D721Med (cell line): ENCODE data around the gene IGFBP7.

Source experiments
- DNase-seq: peaks from one replicate; pipeline ENCODE4 v3.0.0; 2011; ENCODE audit warnings: low spot score; ENCODE audit not compliant: insufficient read length
- FAIRE-seq: peaks from 2 replicates; lab custom pipeline; 2011; peaks lifted over from hg19 to GRCh38; lab: Jason Lieb, UNC
- TF ChIP-seq, protein P1 (sequence below): IDR thresholded peaks from 2 replicates; pipeline ENCODE4 v1.5.1; 2012; ENCODE audit warnings: mild to moderate bottlenecking, control low read depth; ENCODE audit not compliant: insufficient read depth; ENCODE audit errors: missing control alignments

IGFBP7 gene

DNA sequence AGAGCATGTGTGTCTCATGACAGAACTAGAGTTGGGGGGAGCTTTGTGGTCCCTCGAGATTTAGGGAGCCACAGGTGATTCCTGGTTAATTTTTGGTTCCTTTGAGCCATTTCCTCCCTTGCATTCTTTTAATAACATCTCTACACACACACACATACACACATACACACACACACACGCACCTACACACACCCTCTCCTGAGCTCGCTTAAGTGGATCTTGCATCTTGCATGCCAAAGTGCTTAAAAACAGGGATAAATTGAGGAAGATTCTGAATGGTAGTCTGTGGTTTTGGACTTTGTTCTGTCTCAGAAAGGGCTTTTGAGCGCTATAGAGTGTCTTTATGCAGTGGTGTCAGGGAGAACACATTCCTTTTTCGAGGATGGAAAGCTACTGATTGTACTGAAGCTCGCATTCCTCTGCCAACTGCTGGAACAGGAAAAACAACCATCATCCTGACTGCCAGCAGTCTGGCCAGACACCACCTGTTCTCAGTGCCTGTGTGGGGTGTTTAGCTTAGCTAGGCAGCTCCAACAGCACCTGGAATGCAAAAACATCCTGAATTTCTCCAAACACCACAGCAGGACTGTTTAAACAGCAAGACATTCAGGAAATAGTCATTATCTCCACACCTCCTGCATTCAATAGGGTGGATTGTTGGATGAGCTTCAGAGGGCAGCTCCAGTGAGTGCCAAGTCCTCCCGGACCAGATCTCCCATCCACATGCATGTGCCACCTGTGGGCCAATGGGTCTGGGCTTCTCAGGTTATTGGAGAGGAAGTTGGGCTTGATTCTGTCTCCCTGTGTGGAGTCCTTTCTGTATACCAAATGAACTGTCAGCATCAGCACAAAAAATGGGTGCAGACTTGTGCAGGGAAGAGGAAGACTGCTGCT, 21.9 kb upstream of the IGFBP7 start:
- FAIRE-seq (no peak), DNase-seq (no peak)
- TF ChIP-seq, protein P1, sequence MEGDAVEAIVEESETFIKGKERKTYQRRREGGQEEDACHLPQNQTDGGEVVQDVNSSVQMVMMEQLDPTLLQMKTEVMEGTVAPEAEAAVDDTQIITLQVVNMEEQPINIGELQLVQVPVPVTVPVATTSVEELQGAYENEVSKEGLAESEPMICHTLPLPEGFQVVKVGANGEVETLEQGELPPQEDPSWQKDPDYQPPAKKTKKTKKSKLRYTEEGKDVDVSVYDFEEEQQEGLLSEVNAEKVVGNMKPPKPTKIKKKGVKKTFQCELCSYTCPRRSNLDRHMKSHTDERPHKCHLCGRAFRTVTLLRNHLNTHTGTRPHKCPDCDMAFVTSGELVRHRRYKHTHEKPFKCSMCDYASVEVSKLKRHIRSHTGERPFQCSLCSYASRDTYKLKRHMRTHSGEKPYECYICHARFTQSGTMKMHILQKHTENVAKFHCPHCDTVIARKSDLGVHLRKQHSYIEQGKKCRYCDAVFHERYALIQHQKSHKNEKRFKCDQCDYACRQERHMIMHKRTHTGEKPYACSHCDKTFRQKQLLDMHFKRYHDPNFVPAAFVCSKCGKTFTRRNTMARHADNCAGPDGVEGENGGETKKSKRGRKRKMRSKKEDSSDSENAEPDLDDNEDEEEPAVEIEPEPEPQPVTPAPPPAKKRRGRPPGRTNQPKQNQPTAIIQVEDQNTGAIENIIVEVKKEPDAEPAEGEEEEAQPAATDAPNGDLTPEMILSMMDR = no peak

DNA sequence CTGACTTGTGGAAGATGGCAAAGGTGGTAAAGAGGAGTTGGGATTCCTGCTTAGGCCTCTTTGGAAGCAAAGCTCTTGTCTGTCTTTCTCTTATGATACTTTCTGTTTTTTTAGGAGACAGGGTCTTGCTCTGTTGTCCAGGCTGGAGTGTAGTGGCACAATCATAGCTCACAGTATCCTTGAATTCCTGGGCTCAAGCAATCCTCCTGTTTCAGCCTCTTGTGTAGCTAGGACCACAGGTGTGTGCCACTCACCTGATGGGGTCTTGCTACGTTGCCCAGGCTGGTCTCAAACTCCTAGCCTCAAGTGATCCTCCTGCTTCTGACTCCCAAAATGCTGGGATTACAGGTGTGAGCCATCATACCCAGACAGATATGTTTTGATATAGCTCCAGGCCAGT, 19.3 kb upstream of the IGFBP7 start:
- TF ChIP-seq, protein P1 = no peak
- DNase-seq (no peak), FAIRE-seq (no peak)

DNA sequence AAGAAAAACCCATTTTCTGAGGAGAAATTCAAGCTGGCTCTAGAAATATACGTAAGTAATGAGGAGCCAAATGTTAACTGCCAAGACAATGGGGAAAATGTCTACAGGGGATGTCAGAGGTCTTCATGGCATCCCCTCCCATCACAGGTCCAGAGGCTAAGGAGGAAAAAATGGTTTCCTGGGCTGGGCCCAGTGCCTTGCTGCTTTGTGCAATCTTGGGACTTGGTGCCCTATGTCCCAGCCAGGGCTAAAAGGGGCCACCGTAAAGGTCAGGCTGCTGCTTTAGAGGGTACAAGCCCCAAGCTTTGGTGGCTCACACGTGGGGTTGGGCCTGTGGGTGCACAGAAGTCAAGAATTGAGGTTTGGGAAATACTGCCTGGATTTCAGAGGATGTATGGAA, 17.2 kb upstream of the IGFBP7 start:
- FAIRE-seq (no peak), DNase-seq (no peak)
- TF ChIP-seq, protein P1 = no peak

DNA sequence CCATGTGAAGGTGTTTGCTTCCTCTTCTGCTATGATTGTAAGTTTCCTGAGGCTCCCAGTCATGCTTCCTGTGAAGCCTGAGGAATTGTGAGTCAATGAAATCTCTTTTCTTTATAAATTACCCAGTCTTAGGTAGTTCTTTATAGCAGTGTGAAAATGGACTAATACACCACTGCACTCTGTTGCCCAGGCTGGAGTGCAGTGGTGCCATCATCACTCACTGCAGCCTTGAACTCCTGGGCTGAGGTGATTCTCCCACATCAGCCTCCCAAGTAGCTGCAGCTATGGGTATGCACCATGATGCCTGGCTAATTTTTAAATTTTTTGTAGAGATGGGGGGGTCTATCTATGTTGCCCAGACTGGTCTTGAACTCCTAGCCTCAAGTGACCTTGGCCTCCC, 15.8 kb upstream of the IGFBP7 start:
- DNase-seq (no peak), FAIRE-seq (no peak)
- TF ChIP-seq, protein P1 = no peak

DNA sequence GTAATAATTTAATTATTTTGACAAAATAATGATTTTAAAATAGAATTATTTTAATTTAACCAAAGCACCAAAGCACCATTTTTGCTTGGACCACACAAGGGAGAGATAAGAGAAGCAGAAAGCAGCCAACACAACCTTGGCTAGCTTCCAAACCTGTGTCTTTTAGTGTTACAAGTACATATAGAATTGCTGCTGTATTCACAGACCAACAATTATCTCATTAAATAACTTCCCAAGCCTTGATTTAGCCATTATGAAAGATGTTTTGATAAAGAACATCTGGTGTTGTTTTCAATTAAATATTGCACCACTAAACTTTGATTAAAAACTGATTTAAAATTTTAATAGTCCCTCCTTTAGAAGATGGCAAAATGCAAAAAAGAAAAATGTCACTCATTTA, 14.0 kb upstream of the IGFBP7 start:
- FAIRE-seq (no peak), DNase-seq (no peak)
- TF ChIP-seq, protein P1 = no peak

DNA sequence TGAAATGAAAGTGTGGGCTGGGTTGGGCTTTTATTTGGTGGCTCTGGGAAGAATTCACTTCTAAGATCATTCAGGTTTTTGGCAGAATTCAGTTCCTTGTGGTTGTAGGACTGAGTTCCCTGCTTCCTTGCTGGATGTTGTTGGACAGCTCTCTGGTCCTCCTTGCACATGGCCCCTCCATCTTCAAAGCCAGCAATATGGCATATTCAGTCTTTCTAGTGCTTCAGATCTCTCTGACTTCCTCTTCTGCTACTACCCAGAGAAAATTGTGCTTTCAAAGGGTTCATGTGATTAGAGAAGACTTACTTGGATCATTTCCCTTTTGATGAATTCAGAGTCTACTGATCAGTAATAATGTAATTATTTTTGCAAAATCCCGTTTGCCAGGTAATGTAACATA, 12.8 kb upstream of the IGFBP7 start:
- DNase-seq = no peak
- FAIRE-seq = no peak
- TF ChIP-seq, protein P1 = no peak

DNA sequence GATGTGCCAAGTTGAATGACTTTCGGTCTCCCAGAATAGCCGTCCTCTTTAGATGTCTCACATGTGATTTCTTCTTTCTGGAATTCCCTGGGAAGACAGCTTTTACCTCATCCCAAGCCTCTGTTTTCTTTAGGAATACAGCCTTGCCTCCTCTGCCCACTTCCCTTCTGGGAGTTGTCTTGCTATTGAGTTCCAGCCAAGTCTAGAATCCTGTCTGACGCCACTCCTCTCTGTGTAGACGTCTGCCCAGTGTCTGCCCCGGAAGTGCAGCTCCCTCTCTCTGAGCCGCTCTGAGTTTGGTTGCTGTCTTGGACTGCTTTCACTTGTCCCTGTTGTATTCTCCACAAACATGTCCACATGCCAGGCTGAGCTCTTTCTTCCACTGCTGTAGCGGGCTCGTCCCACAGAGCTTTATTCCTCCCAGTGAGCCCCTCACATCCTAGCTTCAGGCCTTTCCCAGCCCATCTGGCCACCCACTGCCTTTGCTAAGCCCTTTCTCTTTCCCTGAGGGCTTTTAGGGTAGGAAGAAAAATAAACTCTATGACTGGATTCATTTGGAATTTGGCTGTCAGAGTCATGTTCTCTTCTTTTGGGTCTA, 9.0 kb upstream of the IGFBP7 start:
- FAIRE-seq = no peak
- DNase-seq = no peak
- TF ChIP-seq, protein P1 = no peak
